ENCODE measurements around the gene XCL2. TPM values are rescaled to one million over a fixed set of nuclear protein-coding genes. Genes with fewer than 3 reads are reported as not detected.

XCL2 gene
- total RNA-seq, 1 experiment from 2014 or later, result not detected

DNA sequence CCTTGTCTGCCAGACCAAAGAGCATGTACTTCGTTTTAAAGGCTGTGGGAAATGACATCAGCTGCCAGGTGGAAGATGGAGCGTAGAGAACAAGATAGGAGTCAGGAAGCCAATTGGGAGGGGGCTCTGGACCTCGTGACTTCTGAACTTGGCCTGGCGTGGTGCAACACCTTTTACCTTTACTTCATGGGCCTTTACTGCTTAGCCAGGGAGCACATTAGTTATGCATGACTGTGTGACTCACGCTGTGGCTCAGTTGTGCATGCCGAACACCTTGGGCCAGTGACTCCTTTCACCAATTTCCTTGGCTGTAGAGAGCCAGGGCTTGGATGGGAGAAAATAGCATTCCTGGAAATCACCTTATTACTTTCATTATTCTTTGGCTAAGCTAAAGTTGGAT lies 39.8 kb upstream of the XCL2 start:
- Histone ChIP-seq H3K27me3 (ENCODE audit: control insufficient read depth, insufficient read depth, low read length) (no peaks in the 10 kb centered on the region), H3K27ac (ENCODE audit: low read length) (no peak overlapping the region), H3K9me3 (ENCODE audit: control insufficient read depth, insufficient read depth, low read depth, low read length) (no peaks in the 10 kb centered on the region), H3K36me3 (ENCODE audit: control insufficient read depth, insufficient read depth, low read length) (no peaks in the 10 kb centered on the region), H3K4me3 (ENCODE audit: low read depth in 2 of 2, low read length in 2 of 2) (no peak overlapping the region), H3K4me1 (ENCODE audit: control insufficient read depth, insufficient read depth, low read length) (no peaks in the 10 kb centered on the region)
- ChIA-PET CTCF (no interaction called here), POLR2A (no interaction called here)
- in situ Hi-C loops (cut with HindIII; ENCODE audit: low pct_unique_long_range_greater_than_20kb, low sequenced_read_pairs), result no loop called here
- no TSS peak for BruUV-seq (replicated peaks)
- DNase-seq (ENCODE audit: low read depth, low spot score) (no peak), ATAC-seq (no peak)
- intact Hi-C loops (cut with micrococcal nuclease; ENCODE audit: unreplicated experiment), result no loop called here
- TF ChIP-seq REST (IDR thresholded peaks at IDR 0.05; ENCODE audit: insufficient read depth in 1 of 2, low read depth in 2 of 2, low read length in 1 of 2) (no peak), POLR2AphosphoS5 (IDR thresholded peaks at IDR 0.05; ENCODE audit: low read depth, low read length) (no peak), SIN3A (IDR thresholded peaks at IDR 0.05; ENCODE audit: borderline replicate concordance, insufficient read depth, low read depth, low read length) (no peak), TCF7L2 (IDR thresholded peaks at IDR 0.05; ENCODE audit: low read depth, low read length) (no peak)
- TF ChIP-seq, protein P1, sequence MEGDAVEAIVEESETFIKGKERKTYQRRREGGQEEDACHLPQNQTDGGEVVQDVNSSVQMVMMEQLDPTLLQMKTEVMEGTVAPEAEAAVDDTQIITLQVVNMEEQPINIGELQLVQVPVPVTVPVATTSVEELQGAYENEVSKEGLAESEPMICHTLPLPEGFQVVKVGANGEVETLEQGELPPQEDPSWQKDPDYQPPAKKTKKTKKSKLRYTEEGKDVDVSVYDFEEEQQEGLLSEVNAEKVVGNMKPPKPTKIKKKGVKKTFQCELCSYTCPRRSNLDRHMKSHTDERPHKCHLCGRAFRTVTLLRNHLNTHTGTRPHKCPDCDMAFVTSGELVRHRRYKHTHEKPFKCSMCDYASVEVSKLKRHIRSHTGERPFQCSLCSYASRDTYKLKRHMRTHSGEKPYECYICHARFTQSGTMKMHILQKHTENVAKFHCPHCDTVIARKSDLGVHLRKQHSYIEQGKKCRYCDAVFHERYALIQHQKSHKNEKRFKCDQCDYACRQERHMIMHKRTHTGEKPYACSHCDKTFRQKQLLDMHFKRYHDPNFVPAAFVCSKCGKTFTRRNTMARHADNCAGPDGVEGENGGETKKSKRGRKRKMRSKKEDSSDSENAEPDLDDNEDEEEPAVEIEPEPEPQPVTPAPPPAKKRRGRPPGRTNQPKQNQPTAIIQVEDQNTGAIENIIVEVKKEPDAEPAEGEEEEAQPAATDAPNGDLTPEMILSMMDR (IDR thresholded peaks at IDR 0.05), result no peak

- Histone ChIP-seq H3K27ac (ENCODE audit: low read length) (no peak overlapping the region), H3K27me3 (ENCODE audit: control insufficient read depth, insufficient read depth, low read length) (no peaks in the 10 kb centered on the region), H3K36me3 (ENCODE audit: control insufficient read depth, insufficient read depth, low read length) (no peaks in the 10 kb centered on the region), H3K4me1 (ENCODE audit: control insufficient read depth, insufficient read depth, low read length) (no peaks in the 10 kb centered on the region), H3K9me3 (ENCODE audit: control insufficient read depth, insufficient read depth, low read depth, low read length) (no peaks in the 10 kb centered on the region), H3K4me3 (ENCODE audit: low read depth in 2 of 2, low read length in 2 of 2) (no peak overlapping the region)
- DNase-seq (ENCODE audit: low read depth, low spot score), result no peak
- TF ChIP-seq, protein P1 (IDR thresholded peaks at IDR 0.05), result no peak
- no peak for TF ChIP-seq REST (IDR thresholded peaks at IDR 0.05; ENCODE audit: insufficient read depth in 1 of 2, low read depth in 2 of 2, low read length in 1 of 2)
- TF ChIP-seq POLR2AphosphoS5 (IDR thresholded peaks at IDR 0.05; ENCODE audit: low read depth, low read length), result no peak
- no peak for TF ChIP-seq TCF7L2 (IDR thresholded peaks at IDR 0.05; ENCODE audit: low read depth, low read length)
- no peak for TF ChIP-seq SIN3A (IDR thresholded peaks at IDR 0.05; ENCODE audit: borderline replicate concordance, insufficient read depth, low read depth, low read length)
- CTCF ChIA-PET, result no interaction called here
- in situ Hi-C loops (cut with HindIII; ENCODE audit: low pct_unique_long_range_greater_than_20kb, low sequenced_read_pairs) (no loop called here), intact Hi-C loops (cut with micrococcal nuclease; ENCODE audit: unreplicated experiment) (no loop called here)
- no peak for ATAC-seq
- POLR2A ChIA-PET, result no interaction called here
- no TSS peak for BruUV-seq (replicated peaks)
These were observed 39.0 kb upstream of the XCL2 start for GRCh38 chr1:168582688-168583336.

All from Panc1 (cell line).